Ishikawa (cell line): ENCODE measurements around the gene GLP2R.

Experiments used
- CEBPB ChIP-seq: IDR thresholded peaks from 2 replicates; pipeline ENCODE4 v1.6.1; 2012
- CREB1 ChIP-seq: IDR thresholded peaks from 2 replicates; pipeline ENCODE4 v1.6.1; 2012; ENCODE audit warnings: low read depth
- EGR1 ChIP-seq: IDR thresholded peaks from 2 replicates; pipeline ENCODE4 v1.6.1; 2012
- EP300 ChIP-seq: IDR thresholded peaks from 2 replicates; pipeline ENCODE4 v1.6.1; 2012; ENCODE audit warnings: borderline replicate concordance
- FOXM1 ChIP-seq: IDR thresholded peaks from 2 replicates; pipeline ENCODE4 v1.6.1; 2012; ENCODE audit warnings: low read depth, borderline replicate concordance
- MAX ChIP-seq: IDR thresholded peaks from 2 replicates; pipeline ENCODE4 v1.6.1; 2012
- NFIC ChIP-seq: IDR thresholded peaks from 2 replicates; pipeline ENCODE4 v1.6.1; 2012
- RAD21 ChIP-seq: IDR thresholded peaks from 2 replicates; pipeline ENCODE4 v1.6.1; 2012; ENCODE audit warnings: low read depth
- REST ChIP-seq: IDR thresholded peaks from 2 replicates; pipeline ENCODE4 v1.6.1; 2012; ENCODE audit warnings: low read depth, mild to moderate bottlenecking
- TAF1 ChIP-seq: IDR thresholded peaks from 2 replicates; pipeline ENCODE4 v1.6.1; 2012; ENCODE audit warnings: low read depth, mild to moderate bottlenecking
- TCF12 ChIP-seq: IDR thresholded peaks from 2 replicates; pipeline ENCODE4 v1.6.1; 2012; ENCODE audit warnings: low read depth
- TEAD4 ChIP-seq: IDR thresholded peaks from 2 replicates; pipeline ENCODE4 v1.6.1; 2012
- USF1 ChIP-seq: IDR thresholded peaks from 2 replicates; pipeline ENCODE4 v1.6.1; 2012
- YY1 ChIP-seq: IDR thresholded peaks from 2 replicates; pipeline ENCODE4 v1.6.1; 2012; ENCODE audit warnings: low read depth
- ZBTB7A ChIP-seq: IDR thresholded peaks from 2 replicates; pipeline ENCODE4 v1.6.1; 2012; ENCODE audit warnings: low read depth

Gene GLP2R

GRCh38 chr17:9802294-9802693 lies 23.4 kb upstream of the GLP2R start:
- TF ChIP-seq TAF1 (no peak), USF1 (no peak), MAX (no peak), ZBTB7A (no peak), TEAD4 (no peak), EP300 (no peak), FOXM1 (no peak), YY1 (no peak), CREB1 (no peak), EGR1 (no peak), REST (no peak), CEBPB (no peak), NFIC (no peak), TCF12 (no peak), RAD21 (no peak)

GRCh38 chr17:9802697-9803096 lies 23.0 kb upstream of the GLP2R start:
- TF ChIP-seq TEAD4 (no peak), NFIC (no peak), CEBPB (no peak), TCF12 (no peak), TAF1 (no peak), USF1 (no peak), REST (no peak), RAD21 (no peak), YY1 (no peak), FOXM1 (no peak), CREB1 (no peak)

- TF ChIP-seq FOXM1: no peak
Measured at GRCh38 chr17:9805769-9806168, 20.0 kb upstream of the GLP2R start.

GRCh38 chr17:9806699-9807098 lies 19.0 kb upstream of the GLP2R start:
- TF ChIP-seq NFIC (no peak), EGR1 (no peak), USF1 (no peak), YY1 (no peak), FOXM1 (no peak), EP300 (no peak), ZBTB7A (no peak), TEAD4 (no peak), CREB1 (no peak), CEBPB (no peak), TAF1 (no peak), REST (no peak), RAD21 (no peak), MAX (no peak), TCF12 (no peak)

- TF ChIP-seq CEBPB (no peak), MAX (no peak), YY1 (no peak), TAF1 (no peak), EP300 (no peak), TEAD4 (no peak), CREB1 (no peak), TCF12 (no peak), NFIC (no peak), EGR1 (no peak), RAD21 (no peak), REST (no peak), ZBTB7A (no peak), FOXM1 (no peak), USF1 (no peak)
Measured at GRCh38 chr17:9809409-9809808, 16.3 kb upstream of the GLP2R start.
